CD8-positive, alpha-beta memory T cell (primary cell): Measurements from ENCODE around the gene ARHGAP26. TPM values are rescaled to one million over a fixed set of nuclear protein-coding genes. Genes with fewer than 3 reads are reported as not detected.
"Not testable (repeated sequence)": the region's sequence is repeated elsewhere in the genome, so short reads cannot be mapped to it uniquely, and the experiment has no call there.

Source experiments
- CTCF ChIA-PET: fragments of 350-600 bp; sonication (Branson Sonifier 250); formaldehyde crosslinking; loops from one replicate; lab custom pipeline; 2021; ENCODE audit warnings: antibody characterized with exemption; lab: Charles Lee
- POLR2A ChIA-PET: fragments of 350-600 bp; sonication (Branson Sonifier 250); formaldehyde crosslinking; loops from one replicate; lab custom pipeline; 2021; ENCODE audit warnings: antibody characterized with exemption; lab: Charles Lee
- DNase-seq, 5 donors: peaks; one replicate each; pipeline versions ENCODE4 v3.0.0 to v3.0.0-alpha.2; 2020 to 2022; ENCODE audit warnings: mixed read lengths in 1 of 5
- H3K27ac ChIP-seq: one replicate; pipeline ENCODE4 v1.7.0; 2013; ENCODE audit warnings: low read depth, mild to moderate bottlenecking, low read length, moderate library complexity
- H3K27me3 ChIP-seq: 2 replicates; pipeline ENCODE4 v1.7.0; 2013; ENCODE audit warnings: low read length, mild to moderate bottlenecking; ENCODE audit not compliant: insufficient read depth, poor library complexity, severe bottlenecking
- H3K36me3 ChIP-seq: 2 replicates; pipeline ENCODE4 v1.7.0; 2013; ENCODE audit warnings: mild to moderate bottlenecking, low read length, moderate library complexity; ENCODE audit not compliant: insufficient read depth
- H3K4me1 ChIP-seq: 2 replicates; pipeline ENCODE4 v1.7.0; 2013; ENCODE audit warnings: mild to moderate bottlenecking, low read length, moderate library complexity; ENCODE audit not compliant: insufficient read depth
- H3K4me3 ChIP-seq: 2 replicates; pipeline ENCODE4 v1.7.0; 2013; ENCODE audit warnings: mild to moderate bottlenecking, low read length
- H3K9me3 ChIP-seq: 2 replicates; pipeline ENCODE4 v1.7.0; 2013; ENCODE audit warnings: mild to moderate bottlenecking, low read length
- H3K27ac Mint-ChIP-seq, 8 donors: one replicate each; pipeline ENCODE4 v1.8.0; 2020 to 2021; ENCODE audit warnings: mixed read lengths in 8 of 8, mild to moderate bottlenecking in 6 of 8, inconsistent platforms in 3 of 8, moderate library complexity in 3 of 8
- H3K27me3 Mint-ChIP-seq, 2 donors: one replicate each; pipeline ENCODE4 v1.8.0; 2020 to 2021; ENCODE audit warnings: mixed read lengths in 2 of 2, mild to moderate bottlenecking in 1 of 2, moderate library complexity in 1 of 2
- H3K36me3 Mint-ChIP-seq, 3 donors: one replicate each; pipeline ENCODE4 v1.8.0; 2020 to 2021; ENCODE audit warnings: mixed read lengths in 3 of 3, inconsistent platforms in 1 of 3, mild to moderate bottlenecking in 1 of 3
- H3K4me1 Mint-ChIP-seq, 3 donors: one replicate each; pipeline ENCODE4 v1.8.0; 2020 to 2021; ENCODE audit warnings: mixed read lengths in 3 of 3, inconsistent platforms in 1 of 3, mild to moderate bottlenecking in 1 of 3
- H3K4me3 Mint-ChIP-seq, 7 donors: one replicate each; pipeline ENCODE4 v1.8.0; 2020 to 2021; ENCODE audit warnings: mixed read lengths in 7 of 7, mild to moderate bottlenecking in 6 of 7, moderate library complexity in 4 of 7, inconsistent platforms in 2 of 7
- H3K9me3 Mint-ChIP-seq, 5 donors: one replicate each; pipeline ENCODE4 v1.8.0; 2020 to 2022; ENCODE audit warnings: mixed read lengths in 5 of 5, mild to moderate bottlenecking in 3 of 5, moderate library complexity in 2 of 5, inconsistent platforms in 1 of 5
- polyA plus RNA-seq: library from polyadenylated mRNA; unstranded; fragments of 300-500 nt; fragmentation: Illumina TruSeq; gene quantifications from one replicate; pipeline ENCODE4 v1.2.3, GENCODE V29; 2021
- total RNA-seq, 2 experiments: library from RNA; stranded (reverse); gene quantifications; one replicate each; pipeline ENCODE4 v1.2.3, GENCODE V29; 2021

Gene ARHGAP26
- total and polyA plus RNA-seq, 3 experiments from 2014 or later = 16.7 to 37.1 (median 19.7) TPM

- H3K4me1 ChIP-seq, POLR2A ChIA-PET, H3K9me3 ChIP-seq, H3K27ac ChIP-seq, H3K4me3 Mint-ChIP-seq, H3K36me3 ChIP-seq, H3K27me3 ChIP-seq, H3K4me3 ChIP-seq, H3K27me3 Mint-ChIP-seq, H3K9me3 Mint-ChIP-seq, DNase-seq, CTCF ChIA-PET: not testable (repeated sequence)
- H3K27ac Mint-ChIP-seq = peak overlapping the region in 2 of 8 donors; percentile 36 to 38
- peaks cover 7 to 28% (median 17%) of the 10 kb centered on the region in 3 donors for H3K36me3 Mint-ChIP-seq
- H3K4me1 Mint-ChIP-seq = peaks cover 4 to 18% (median 16%) of the 10 kb centered on the region in 3 donors
These were observed 322.7 kb downstream of the ARHGAP26 start for GRCh38 chr5:143092711-143093451.

GRCh38 chr5:143093452-143094086 is 323.4 kb downstream of the ARHGAP26 start:
- Histone ChIP-seq H3K27ac (no peak overlapping the region), H3K4me3 (no peak overlapping the region), H3K36me3 (no peaks in the 10 kb centered on the region), H3K27me3 (no peaks in the 10 kb centered on the region), H3K9me3 (no peaks in the 10 kb centered on the region), H3K4me1 (no peaks in the 10 kb centered on the region)
- H3K4me3 Mint-ChIP-seq = no peak overlapping the region
- ChIA-PET CTCF (no interaction called here), POLR2A (no interaction called here)
- H3K36me3 Mint-ChIP-seq = peaks cover 7 to 23% (median 16%) of the 10 kb centered on the region in 3 donors
- no peaks in the 10 kb centered on the region for H3K9me3 Mint-ChIP-seq
- peaks cover 4 to 20% (median 16%) of the 10 kb centered on the region in 3 donors for H3K4me1 Mint-ChIP-seq
- no peak for DNase-seq
- H3K27me3 Mint-ChIP-seq = peaks cover 0 to 1% of the 10 kb centered on the region in 2 donors
- H3K27ac Mint-ChIP-seq = peak overlapping the region in 4 of 8 donors; percentile 36 to 98 (median 56)

GRCh38 chr5:143094087-143094521 is 323.9 kb downstream of the ARHGAP26 start:
- peaks cover 6 to 19% (median 11%) of the 10 kb centered on the region in 3 donors for H3K36me3 Mint-ChIP-seq
- CTCF ChIA-PET = no interaction called here
- no peaks in the 10 kb centered on the region for H3K27me3 Mint-ChIP-seq
- Histone ChIP-seq H3K9me3 (no peaks in the 10 kb centered on the region), H3K4me1 (no peaks in the 10 kb centered on the region), H3K27ac (no peak overlapping the region), H3K27me3 (no peaks in the 10 kb centered on the region), H3K36me3 (no peaks in the 10 kb centered on the region), H3K4me3 (no peak overlapping the region)
- POLR2A ChIA-PET = no interaction called here
- DNase-seq = no peak
- H3K4me3 Mint-ChIP-seq = no peak overlapping the region
- peak overlapping the region in 2 of 8 donors; percentile 47 to 68 for H3K27ac Mint-ChIP-seq
- peaks cover 4 to 18% (median 17%) of the 10 kb centered on the region in 3 donors for H3K4me1 Mint-ChIP-seq
- H3K9me3 Mint-ChIP-seq = no peaks in the 10 kb centered on the region

GRCh38 chr5:143094608-143095007 is 324.4 kb downstream of the ARHGAP26 start:
- H3K27me3 Mint-ChIP-seq = not testable (repeated sequence)

DNA sequence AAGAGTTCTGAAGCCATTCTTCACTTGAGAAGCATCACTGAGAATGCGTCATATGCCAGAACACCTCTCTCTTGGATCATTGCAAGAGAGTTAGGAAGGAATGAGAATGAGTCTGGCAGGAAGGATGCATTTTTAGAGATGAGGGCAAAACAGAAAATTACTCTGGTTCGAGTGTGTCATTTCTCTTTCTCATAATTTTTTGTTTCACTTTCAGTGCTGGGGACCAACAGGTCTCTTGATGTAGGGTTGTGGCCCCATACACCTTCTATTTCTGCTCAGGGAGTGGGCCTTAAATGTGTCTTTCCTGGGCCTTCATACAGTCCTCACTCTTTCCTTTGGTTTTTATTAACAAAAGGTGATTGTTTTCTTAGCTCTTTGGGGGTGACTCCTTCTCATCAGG is 330.9 kb downstream of the ARHGAP26 start:
- Mint-ChIP-seq H3K27me3 (no peaks in the 10 kb centered on the region), H3K9me3 (no peaks in the 10 kb centered on the region), H3K36me3 (peaks cover 3 to 35% (median 22%) of the 10 kb centered on the region in 3 donors), H3K4me3 (peak overlapping the region in 5 of 7 donors; percentile 26 to 57 (median 36)), H3K4me1 (peaks cover 28 to 41% (median 34%) of the 10 kb centered on the region in 3 donors), H3K27ac (peak overlapping the region; percentile 41 to 92 (median 81))
- POLR2A ChIA-PET = no interaction called here
- H3K4me1 ChIP-seq = no peaks in the 10 kb centered on the region
- no peak for DNase-seq
- no peaks in the 10 kb centered on the region for H3K9me3 ChIP-seq
- no peaks in the 10 kb centered on the region for H3K27me3 ChIP-seq
- H3K27ac ChIP-seq = no peak overlapping the region
- H3K36me3 ChIP-seq = no peaks in the 10 kb centered on the region
- CTCF ChIA-PET = no interaction called here
- H3K4me3 ChIP-seq = no peak overlapping the region

More at GRCh38 chr5:143094608-143095007, 324.4 kb downstream of the ARHGAP26 start:
- DNase-seq, CTCF ChIA-PET, H3K9me3 ChIP-seq, H3K9me3 Mint-ChIP-seq, H3K4me3 ChIP-seq, POLR2A ChIA-PET, H3K27me3 ChIP-seq, H3K36me3 ChIP-seq, H3K4me1 ChIP-seq, H3K4me3 Mint-ChIP-seq, H3K27ac ChIP-seq: not testable (repeated sequence)
- Mint-ChIP-seq H3K4me1 (peaks cover 4 to 22% (median 17%) of the 10 kb centered on the region in 3 donors), H3K27ac (peak overlapping the region in 5 of 8 donors; percentile 12 to 61 (median 28)), H3K36me3 (peaks cover 6 to 14% (median 9%) of the 10 kb centered on the region in 3 donors)

DNA sequence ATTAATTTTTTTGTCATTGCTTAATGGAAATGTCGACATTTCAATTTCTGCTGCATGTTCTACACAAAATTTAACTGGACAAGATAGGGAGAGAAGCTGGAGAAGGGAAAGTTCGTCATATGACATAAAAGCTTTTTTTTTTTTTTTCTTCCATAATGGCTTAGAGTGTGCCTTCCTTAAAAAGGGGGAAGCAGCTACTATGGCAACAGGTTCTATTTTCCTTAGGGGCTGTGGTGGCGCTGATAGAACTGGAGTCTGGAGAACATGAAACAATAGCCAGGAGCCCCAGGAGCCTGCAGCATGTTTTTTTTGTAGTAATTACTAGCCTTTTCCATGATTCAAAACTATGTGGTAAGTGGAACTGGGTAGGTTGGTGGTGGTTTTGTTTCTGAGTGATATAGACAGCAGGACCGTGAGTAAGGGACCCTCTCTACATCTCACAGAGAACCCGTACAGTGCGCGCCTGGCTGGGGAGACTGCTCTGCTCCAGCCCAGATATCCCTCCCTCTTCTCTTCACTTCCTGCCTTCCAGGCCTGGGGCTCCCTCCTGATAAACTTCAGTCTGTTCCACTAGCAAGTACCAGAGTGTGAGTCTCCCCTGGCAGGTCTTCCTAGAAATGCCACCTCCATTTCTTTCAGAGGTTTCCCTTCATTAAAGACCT is 331.7 kb downstream of the ARHGAP26 start:
- H3K27ac Mint-ChIP-seq = peak overlapping the region in 7 of 8 donors; percentile 1 to 92 (median 41)
- H3K9me3 Mint-ChIP-seq = no peaks in the 10 kb centered on the region
- Histone ChIP-seq H3K36me3 (no peaks in the 10 kb centered on the region), H3K27ac (no peak overlapping the region), H3K9me3 (no peaks in the 10 kb centered on the region), H3K4me3 (no peak overlapping the region), H3K4me1 (no peaks in the 10 kb centered on the region), H3K27me3 (no peaks in the 10 kb centered on the region)
- DNase-seq = no peak
- peaks cover 0 to 30% (median 20%) of the 10 kb centered on the region in 3 donors for H3K36me3 Mint-ChIP-seq
- H3K4me3 Mint-ChIP-seq = no peak overlapping the region
- POLR2A ChIA-PET = no interaction called here
- CTCF ChIA-PET = interaction anchor here (0.7 kb wide), 1 partner anchor 99 kb away, joined by 3 read pairs; no protein-coding TSS in a partner anchor
- H3K4me1 Mint-ChIP-seq = peaks cover 30 to 42% (median 36%) of the 10 kb centered on the region in 3 donors
- no peaks in the 10 kb centered on the region for H3K27me3 Mint-ChIP-seq

GRCh38 chr5:143102411-143102810 is 332.2 kb downstream of the ARHGAP26 start:
- no peaks in the 10 kb centered on the region for H3K36me3 ChIP-seq
- ChIA-PET POLR2A (no interaction called here), CTCF (no interaction called here)
- H3K27ac Mint-ChIP-seq = peak overlapping the region in 4 of 8 donors; percentile 51 to 90 (median 63)
- DNase-seq = no peak
- H3K4me3 Mint-ChIP-seq = no peak overlapping the region
- no peaks in the 10 kb centered on the region for H3K27me3 ChIP-seq
- H3K9me3 ChIP-seq = no peaks in the 10 kb centered on the region
- no peaks in the 10 kb centered on the region for H3K9me3 Mint-ChIP-seq
- peaks cover 0 to 30% (median 18%) of the 10 kb centered on the region in 3 donors for H3K36me3 Mint-ChIP-seq
- H3K4me1 ChIP-seq = no peaks in the 10 kb centered on the region
- no peak overlapping the region for H3K4me3 ChIP-seq
- H3K27ac ChIP-seq = no peak overlapping the region
- no peaks in the 10 kb centered on the region for H3K27me3 Mint-ChIP-seq
- peaks cover 32 to 44% (median 38%) of the 10 kb centered on the region in 3 donors for H3K4me1 Mint-ChIP-seq
